Measurements from ENCODE around the gene CHRNA9. TPM values are rescaled to one million over a fixed set of nuclear protein-coding genes. Genes with fewer than 3 reads are reported as not detected.
"Not testable (repeated sequence)": the region's sequence is repeated elsewhere in the genome, so short reads cannot be mapped to it uniquely, and the experiment has no call there.

Gene CHRNA9
- total RNA-seq, 6 experiments from 2014 or later: not detected

DNA sequence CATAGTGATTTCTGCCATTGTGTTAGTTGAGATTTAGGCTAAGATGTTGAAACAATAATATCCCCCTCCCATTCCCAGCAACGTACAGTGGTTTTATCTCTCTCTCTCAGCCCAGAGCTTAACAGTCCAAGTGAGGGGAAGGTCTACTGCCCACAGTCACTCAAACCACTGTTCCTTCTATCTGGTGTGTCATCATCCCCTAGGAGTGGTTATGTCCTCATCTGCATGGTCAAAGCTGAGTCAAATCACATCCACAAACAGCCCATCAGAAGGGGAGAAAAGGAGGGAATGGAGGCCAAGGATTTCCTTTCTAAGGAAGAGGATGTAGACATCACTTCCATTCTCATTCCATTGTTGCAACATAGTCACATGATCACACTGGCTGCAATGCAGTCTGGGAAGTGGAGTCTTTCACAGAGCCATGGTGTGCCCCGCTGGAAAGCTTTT lies 42.8 kb upstream of the CHRNA9 start:
- no peak overlapping the region for H3K27ac Mint-ChIP-seq
- H3K27me3 Mint-ChIP-seq (ENCODE audit: insufficient read depth): peaks cover 34% of the 10 kb centered on the region

GRCh38 chr4:40294339-40294738 lies 40.8 kb upstream of the CHRNA9 start:
- Mint-ChIP-seq H3K4me1 (ENCODE audit: low read depth) (peaks cover 27% of the 10 kb centered on the region), H3K9me3 (no peaks in the 10 kb centered on the region), H3K36me3 (ENCODE audit: low read depth) (no peaks in the 10 kb centered on the region), H3K4me3 (no peak overlapping the region), H3K27me3 (ENCODE audit: insufficient read depth) (peaks cover 29% of the 10 kb centered on the region), H3K27ac (no peak overlapping the region)
- TF ChIP-seq, protein P1, sequence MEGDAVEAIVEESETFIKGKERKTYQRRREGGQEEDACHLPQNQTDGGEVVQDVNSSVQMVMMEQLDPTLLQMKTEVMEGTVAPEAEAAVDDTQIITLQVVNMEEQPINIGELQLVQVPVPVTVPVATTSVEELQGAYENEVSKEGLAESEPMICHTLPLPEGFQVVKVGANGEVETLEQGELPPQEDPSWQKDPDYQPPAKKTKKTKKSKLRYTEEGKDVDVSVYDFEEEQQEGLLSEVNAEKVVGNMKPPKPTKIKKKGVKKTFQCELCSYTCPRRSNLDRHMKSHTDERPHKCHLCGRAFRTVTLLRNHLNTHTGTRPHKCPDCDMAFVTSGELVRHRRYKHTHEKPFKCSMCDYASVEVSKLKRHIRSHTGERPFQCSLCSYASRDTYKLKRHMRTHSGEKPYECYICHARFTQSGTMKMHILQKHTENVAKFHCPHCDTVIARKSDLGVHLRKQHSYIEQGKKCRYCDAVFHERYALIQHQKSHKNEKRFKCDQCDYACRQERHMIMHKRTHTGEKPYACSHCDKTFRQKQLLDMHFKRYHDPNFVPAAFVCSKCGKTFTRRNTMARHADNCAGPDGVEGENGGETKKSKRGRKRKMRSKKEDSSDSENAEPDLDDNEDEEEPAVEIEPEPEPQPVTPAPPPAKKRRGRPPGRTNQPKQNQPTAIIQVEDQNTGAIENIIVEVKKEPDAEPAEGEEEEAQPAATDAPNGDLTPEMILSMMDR (IDR thresholded peaks at IDR 0.05): no peak
- DNase-seq: no peak

More for the DNA sequence above, 42.8 kb upstream of the CHRNA9 start:
- TF ChIP-seq, protein P1 (IDR thresholded peaks at IDR 0.05): no peak
- peaks cover 21% of the 10 kb centered on the region for H3K4me1 Mint-ChIP-seq (ENCODE audit: low read depth)
- peak overlapping the region; percentile 3; the same call in 1 of the 2 replicates for H3K4me3 Mint-ChIP-seq
- no peaks in the 10 kb centered on the region for H3K36me3 Mint-ChIP-seq (ENCODE audit: low read depth)
- no peak for DNase-seq
- H3K9me3 Mint-ChIP-seq: no peaks in the 10 kb centered on the region

- Mint-ChIP-seq H3K27me3 (ENCODE audit: insufficient read depth) (peaks cover 22% of the 10 kb centered on the region), H3K4me1 (ENCODE audit: low read depth) (peaks cover 27% of the 10 kb centered on the region)
- H3K27ac Mint-ChIP-seq; H3K9me3 Mint-ChIP-seq; H3K4me3 Mint-ChIP-seq; H3K36me3 Mint-ChIP-seq (ENCODE audit: low read depth); DNase-seq: not testable (repeated sequence)
Measured at GRCh38 chr4:40295030-40295429, 40.1 kb upstream of the CHRNA9 start.

DNA sequence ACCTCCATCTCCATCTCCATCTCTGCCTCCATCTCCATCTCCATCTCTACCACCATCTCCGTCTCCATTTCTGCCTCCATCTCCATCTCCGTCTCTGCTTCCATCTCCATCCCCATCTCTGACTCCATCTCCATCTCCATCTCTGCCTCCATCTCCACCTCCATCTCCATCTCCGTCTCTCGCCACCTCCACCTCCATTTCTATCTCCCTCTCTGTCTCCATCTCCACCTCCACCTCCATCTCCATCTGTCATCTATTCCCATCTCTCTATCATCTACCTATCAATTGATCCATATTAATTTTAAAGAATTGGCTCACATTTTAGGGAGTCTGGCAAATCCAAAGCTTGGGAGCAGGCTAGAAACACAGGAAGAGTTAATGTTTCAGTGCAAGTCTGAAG lies 39.6 kb upstream of the CHRNA9 start:
- Mint-ChIP-seq H3K27ac (no peak overlapping the region), H3K4me3 (no peak overlapping the region), H3K36me3 (ENCODE audit: low read depth) (no peaks in the 10 kb centered on the region), H3K4me1 (ENCODE audit: low read depth) (peaks cover 26% of the 10 kb centered on the region), H3K27me3 (ENCODE audit: insufficient read depth) (peaks cover 23% of the 10 kb centered on the region), H3K9me3 (no peaks in the 10 kb centered on the region)
- DNase-seq: no peak
- TF ChIP-seq, protein P1 (IDR thresholded peaks at IDR 0.05): no peak

DNA sequence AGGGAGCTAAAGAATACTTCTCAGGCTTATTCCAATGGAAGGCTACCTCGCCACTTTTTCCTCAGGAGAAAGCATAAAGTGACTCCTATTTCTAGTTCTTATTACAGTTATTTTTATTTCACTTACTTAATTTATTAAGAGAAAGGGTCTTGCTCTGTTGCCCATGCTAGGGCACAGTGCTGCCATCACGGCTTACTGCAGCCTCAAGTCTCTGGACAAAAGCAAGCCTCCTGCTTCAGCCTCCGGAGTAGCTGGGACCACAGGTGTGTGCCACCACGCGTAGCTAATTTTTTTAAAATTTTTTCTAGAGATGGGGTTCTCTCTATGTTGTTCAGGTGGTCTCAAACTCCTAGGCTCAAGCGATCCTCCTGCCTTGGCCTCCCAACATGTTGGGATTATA lies 36.0 kb upstream of the CHRNA9 start:
- H3K4me3 Mint-ChIP-seq: no peak overlapping the region
- peaks cover 5% of the 10 kb centered on the region for H3K36me3 Mint-ChIP-seq (ENCODE audit: low read depth)
- peaks cover 16% of the 10 kb centered on the region for H3K27me3 Mint-ChIP-seq (ENCODE audit: insufficient read depth)
- DNase-seq: no peak
- peaks cover 9% of the 10 kb centered on the region for H3K4me1 Mint-ChIP-seq (ENCODE audit: low read depth)
- TF ChIP-seq, protein P1 (IDR thresholded peaks at IDR 0.05): no peak
- no peaks in the 10 kb centered on the region for H3K9me3 Mint-ChIP-seq
- H3K27ac Mint-ChIP-seq: no peak overlapping the region

DNA sequence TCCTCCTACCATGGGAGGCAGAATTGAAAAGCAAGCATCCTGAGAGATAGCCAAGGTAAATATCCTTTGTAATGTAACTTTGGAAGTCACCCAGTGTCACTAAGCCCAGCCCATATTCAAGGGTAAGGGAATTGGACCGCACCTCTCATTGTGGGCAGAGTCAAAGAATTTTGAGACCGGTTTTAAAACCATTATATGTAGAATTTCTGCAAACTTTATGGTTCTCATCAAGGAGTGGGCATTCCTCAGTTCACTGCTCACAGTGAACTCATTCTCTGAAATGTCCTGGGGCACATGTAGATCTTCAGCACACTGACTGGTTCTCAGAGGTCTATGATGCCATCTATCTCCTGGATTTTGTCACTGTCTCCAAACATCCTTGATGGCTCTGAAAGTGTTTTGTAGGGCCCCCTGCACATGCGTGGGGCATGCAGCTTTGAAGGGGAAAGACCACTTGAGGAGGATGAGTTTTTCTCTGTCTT lies 35.3 kb upstream of the CHRNA9 start:
- DNase-seq: peak; percentile 32
- H3K27me3 Mint-ChIP-seq (ENCODE audit: insufficient read depth): peaks cover 17% of the 10 kb centered on the region
- peaks cover 5% of the 10 kb centered on the region for H3K36me3 Mint-ChIP-seq (ENCODE audit: low read depth)
- no peaks in the 10 kb centered on the region for H3K9me3 Mint-ChIP-seq
- peaks cover 9% of the 10 kb centered on the region for H3K4me1 Mint-ChIP-seq (ENCODE audit: low read depth)
- TF ChIP-seq, protein P1 (IDR thresholded peaks at IDR 0.05): no peak
- no peak overlapping the region for H3K4me3 Mint-ChIP-seq
- no peak overlapping the region for H3K27ac Mint-ChIP-seq

Measured in HFFc6 (cell line).